ENCODE data around the gene NDUFV1.

NDUFV1 gene

DNA sequence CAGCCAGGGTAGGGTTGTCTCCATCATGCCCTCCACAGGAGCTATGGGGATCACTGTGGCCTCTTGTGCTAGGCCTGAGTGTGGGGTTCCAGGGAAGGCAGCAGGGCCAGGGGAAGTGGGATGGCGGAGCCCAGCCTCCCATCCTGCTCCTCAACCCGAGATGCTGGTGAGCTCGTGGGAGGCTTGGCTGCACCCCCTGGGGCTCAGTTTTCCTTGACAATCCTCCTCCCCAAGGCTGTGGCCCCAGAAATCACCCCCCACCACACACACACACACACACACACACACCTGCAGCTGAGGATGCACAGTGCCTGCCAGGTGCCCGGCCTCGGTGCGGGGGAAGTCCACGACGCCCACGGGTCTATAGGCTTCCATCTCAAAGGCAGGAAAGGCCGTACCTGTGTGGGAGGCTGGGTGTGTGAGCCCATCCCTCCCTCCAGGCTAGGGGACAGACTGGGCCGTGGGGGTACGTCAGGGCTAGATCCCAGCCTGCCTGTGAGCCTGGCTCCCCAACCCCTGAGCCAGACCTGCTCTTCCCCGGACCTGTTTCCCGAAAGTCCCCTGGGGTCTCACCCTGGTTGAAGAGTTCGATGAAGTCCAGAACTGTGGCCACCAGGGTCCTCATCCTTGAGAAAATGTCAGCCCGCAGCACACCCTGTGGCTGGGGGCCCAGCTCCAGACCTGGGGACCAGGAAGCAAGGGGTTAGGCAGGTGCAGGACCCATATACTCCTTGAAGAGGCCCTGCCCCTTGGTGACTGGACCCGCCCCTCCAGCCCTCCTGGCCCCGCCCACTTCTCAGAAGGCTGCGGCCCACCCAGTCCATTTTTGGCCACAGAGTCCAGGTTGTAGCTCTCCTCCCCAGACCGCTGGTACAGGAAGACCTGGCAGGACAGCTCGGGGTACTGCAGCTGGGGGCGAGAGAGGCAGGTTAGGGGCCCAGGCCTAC lies 38.0 kb downstream of the NDUFV1 start:
- Histone ChIP-seq H3K4me3 (no peak overlapping the region), H3K27ac (no peak overlapping the region), H3K9ac (ENCODE audit: insufficient read length) (no peak overlapping the region), H3K9me3 (ENCODE audit: low read depth, low read length) (no peaks in the 10 kb centered on the region), H3K36me3 (ENCODE audit: insufficient read depth, low read length) (no peaks in the 10 kb centered on the region)
- TF ChIP-seq EZH2 (IDR thresholded peaks at IDR 0.05) (no peak), POLR2AphosphoS5 (IDR thresholded peaks at IDR 0.05; ENCODE audit: borderline replicate concordance, low read depth, low read length) (no peak), FOXP2 (optimal IDR thresholded peaks at IDR 0.05; ENCODE audit: control extremely low read depth, extremely low read length, insufficient read depth) (no peak)
- DNase-seq (ENCODE audit: low read depth, low spot score), result no peak

DNA sequence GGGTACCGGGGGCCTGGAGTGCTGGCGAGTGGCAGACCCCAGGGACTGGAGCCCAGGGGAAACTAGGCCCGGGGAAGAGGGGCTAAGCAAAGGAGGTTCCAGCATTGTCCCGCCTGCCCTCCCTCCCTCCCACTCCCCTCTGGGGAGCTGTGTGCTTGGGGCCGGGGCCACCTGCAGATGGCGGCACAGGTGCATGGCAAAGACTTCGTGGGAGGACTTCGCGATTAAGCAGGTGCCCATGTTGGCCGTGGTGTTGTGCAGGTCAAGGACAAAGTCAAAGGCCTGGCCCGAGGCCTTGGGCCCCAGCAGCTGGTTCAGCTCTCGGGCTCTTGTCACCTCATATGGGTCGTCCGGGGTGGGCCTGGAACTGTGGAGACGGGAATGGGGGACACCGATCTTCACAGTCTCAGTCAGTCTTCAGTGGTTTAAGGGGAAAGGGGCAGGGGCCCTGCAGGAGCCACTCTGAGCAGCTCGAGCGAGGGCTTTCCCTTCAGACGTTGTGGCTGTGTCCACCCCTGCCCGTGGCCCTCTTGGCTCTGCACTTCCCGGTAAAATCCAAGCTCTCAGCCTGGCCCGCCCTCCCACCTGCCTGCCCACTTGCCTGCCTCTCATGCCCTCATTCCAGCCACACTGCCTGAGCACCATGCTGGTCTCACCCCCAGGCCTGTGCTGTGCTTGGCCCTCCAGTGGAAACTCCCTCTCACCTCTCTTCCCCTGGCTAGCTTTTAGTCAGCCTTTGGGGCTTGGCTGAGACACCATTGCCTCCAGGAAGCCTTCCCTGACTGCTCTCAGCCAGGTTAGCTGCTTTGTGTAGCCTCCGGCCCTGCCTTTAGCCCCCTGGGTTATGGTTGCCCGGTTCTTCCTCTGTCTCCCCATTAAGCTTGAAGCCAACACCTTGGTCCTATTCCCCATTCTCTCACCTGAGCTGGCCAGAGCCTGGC lies 39.1 kb downstream of the NDUFV1 start:
- Histone ChIP-seq H3K27ac (no peak overlapping the region), H3K9me3 (ENCODE audit: low read depth, low read length) (no peaks in the 10 kb centered on the region), H3K4me3 (no peak overlapping the region), H3K9ac (ENCODE audit: insufficient read length) (no peak overlapping the region), H3K36me3 (ENCODE audit: insufficient read depth, low read length) (no peaks in the 10 kb centered on the region)
- no peak for TF ChIP-seq EZH2 (IDR thresholded peaks at IDR 0.05)
- no peak for TF ChIP-seq FOXP2 (optimal IDR thresholded peaks at IDR 0.05; ENCODE audit: control extremely low read depth, extremely low read length, insufficient read depth)
- no peak for TF ChIP-seq POLR2AphosphoS5 (IDR thresholded peaks at IDR 0.05; ENCODE audit: borderline replicate concordance, low read depth, low read length)
- DNase-seq (ENCODE audit: low read depth, low spot score), result no peak

DNA sequence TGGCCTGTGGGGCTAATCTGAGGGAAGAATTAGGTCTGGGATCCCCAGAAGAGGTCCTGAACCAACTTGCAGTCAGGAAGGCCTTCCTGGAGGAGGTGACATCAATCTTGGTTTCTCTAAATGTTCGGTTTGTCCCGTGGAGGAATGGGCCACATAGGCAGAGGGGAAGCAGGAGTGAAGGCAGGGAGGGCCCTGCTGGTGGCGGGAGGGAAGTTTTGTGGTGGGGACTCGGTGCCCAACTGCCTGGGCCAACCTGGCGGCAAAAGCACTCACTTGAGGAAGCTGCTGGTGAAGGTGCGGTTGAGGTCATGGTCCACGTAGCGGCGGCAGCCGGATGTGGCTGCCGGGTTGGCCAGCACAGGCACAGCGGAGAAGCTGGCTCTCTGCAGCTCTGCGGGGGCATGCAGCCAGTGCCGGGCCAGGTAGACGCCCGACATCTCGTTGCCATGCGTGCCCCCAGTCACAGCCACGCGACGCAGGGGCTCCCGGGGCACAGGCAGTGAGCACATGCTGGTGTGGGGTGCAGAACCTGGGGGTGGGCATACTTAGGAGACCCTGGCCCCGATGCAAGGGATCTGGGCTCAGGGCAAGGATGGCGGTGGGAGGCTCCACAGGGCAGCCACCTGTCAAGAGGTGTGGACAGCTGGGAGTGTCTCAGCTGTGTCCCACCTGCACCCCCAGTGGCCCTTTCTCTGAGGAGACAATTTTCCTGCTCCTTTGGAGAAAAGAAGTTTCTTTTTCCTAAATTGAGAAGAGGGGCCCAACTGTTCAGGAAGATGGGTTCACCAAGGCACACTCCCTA lies 40.0 kb downstream of the NDUFV1 start:
- Histone ChIP-seq H3K9ac (ENCODE audit: insufficient read length) (no peak overlapping the region), H3K27ac (no peak overlapping the region), H3K36me3 (ENCODE audit: insufficient read depth, low read length) (no peaks in the 10 kb centered on the region), H3K4me3 (no peak overlapping the region), H3K9me3 (ENCODE audit: low read depth, low read length) (no peaks in the 10 kb centered on the region)
- no peak for DNase-seq (ENCODE audit: low read depth, low spot score)
- TF ChIP-seq POLR2AphosphoS5 (IDR thresholded peaks at IDR 0.05; ENCODE audit: borderline replicate concordance, low read depth, low read length), result no peak
- no peak for TF ChIP-seq EZH2 (IDR thresholded peaks at IDR 0.05)
- TF ChIP-seq FOXP2 (optimal IDR thresholded peaks at IDR 0.05; ENCODE audit: control extremely low read depth, extremely low read length, insufficient read depth), result no peak

DNA sequence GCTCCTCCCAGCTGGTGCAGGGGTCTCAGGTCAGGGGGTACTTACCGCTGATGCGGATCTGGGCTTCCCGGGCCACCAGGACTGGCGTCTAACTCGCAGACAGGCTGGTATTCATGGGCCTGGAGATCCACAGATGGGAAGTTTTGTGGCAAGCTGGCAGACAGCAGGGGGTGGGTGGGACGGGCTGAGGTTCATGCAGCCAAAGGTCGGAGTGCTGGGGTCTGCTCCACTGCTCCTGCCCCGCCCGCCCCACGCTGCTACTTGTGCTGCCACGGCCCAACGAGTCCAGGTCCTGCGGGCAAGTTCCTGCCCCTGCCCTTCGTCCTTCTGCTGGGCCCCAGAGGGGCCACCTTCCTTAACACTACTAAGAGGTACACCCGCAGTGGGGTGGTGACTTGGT lies 40.7 kb downstream of the NDUFV1 start:
- Histone ChIP-seq H3K4me3 (no peak overlapping the region), H3K27ac (no peak overlapping the region), H3K9ac (ENCODE audit: insufficient read length) (no peak overlapping the region), H3K9me3 (ENCODE audit: low read depth, low read length) (no peaks in the 10 kb centered on the region), H3K36me3 (ENCODE audit: insufficient read depth, low read length) (no peaks in the 10 kb centered on the region)
- no peak for DNase-seq (ENCODE audit: low read depth, low spot score)
- TF ChIP-seq POLR2AphosphoS5 (IDR thresholded peaks at IDR 0.05; ENCODE audit: borderline replicate concordance, low read depth, low read length), result no peak
- no peak for TF ChIP-seq FOXP2 (optimal IDR thresholded peaks at IDR 0.05; ENCODE audit: control extremely low read depth, extremely low read length, insufficient read depth)
- no peak for TF ChIP-seq EZH2 (IDR thresholded peaks at IDR 0.05)

DNA sequence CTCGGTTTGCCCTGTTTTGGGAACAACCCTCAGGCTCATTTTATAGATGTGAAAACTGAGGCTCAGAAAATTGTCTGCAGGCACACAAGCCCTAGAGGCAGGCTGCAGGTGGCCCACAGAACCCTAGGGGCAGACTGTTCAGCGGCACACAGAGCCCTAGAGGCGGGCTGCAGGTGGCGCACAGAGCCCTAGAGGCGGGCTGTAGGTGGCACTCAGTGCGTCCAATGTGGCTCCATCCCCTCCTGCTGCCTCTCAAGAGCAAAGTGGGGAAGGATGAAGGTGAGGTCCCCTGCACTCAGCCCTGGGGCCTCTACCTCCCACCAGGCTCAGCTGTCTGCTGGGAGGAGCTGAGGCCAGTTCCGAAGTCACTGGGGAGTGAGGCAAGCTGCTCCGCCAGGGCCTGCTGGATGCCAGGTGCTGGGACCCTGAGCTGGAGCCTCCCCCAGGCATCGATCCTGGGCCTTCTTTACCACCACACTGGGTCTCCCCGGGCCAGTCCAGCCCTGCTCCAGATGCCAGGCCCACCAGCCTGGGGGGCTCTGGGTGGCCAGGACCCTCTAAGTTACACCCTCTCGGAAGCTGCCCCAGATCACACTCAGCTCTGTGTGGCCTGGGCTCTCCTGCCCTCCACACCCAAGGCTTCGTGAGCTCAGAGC lies 41.5 kb downstream of the NDUFV1 start:
- Histone ChIP-seq H3K4me3 (no peak overlapping the region), H3K9me3 (ENCODE audit: low read depth, low read length) (no peaks in the 10 kb centered on the region), H3K9ac (ENCODE audit: insufficient read length) (no peak overlapping the region), H3K36me3 (ENCODE audit: insufficient read depth, low read length) (no peaks in the 10 kb centered on the region), H3K27ac (no peak overlapping the region)
- TF ChIP-seq EZH2 (IDR thresholded peaks at IDR 0.05) (no peak), POLR2AphosphoS5 (IDR thresholded peaks at IDR 0.05; ENCODE audit: borderline replicate concordance, low read depth, low read length) (no peak), FOXP2 (optimal IDR thresholded peaks at IDR 0.05; ENCODE audit: control extremely low read depth, extremely low read length, insufficient read depth) (no peak)
- no peak for DNase-seq (ENCODE audit: low read depth, low spot score)

DNA sequence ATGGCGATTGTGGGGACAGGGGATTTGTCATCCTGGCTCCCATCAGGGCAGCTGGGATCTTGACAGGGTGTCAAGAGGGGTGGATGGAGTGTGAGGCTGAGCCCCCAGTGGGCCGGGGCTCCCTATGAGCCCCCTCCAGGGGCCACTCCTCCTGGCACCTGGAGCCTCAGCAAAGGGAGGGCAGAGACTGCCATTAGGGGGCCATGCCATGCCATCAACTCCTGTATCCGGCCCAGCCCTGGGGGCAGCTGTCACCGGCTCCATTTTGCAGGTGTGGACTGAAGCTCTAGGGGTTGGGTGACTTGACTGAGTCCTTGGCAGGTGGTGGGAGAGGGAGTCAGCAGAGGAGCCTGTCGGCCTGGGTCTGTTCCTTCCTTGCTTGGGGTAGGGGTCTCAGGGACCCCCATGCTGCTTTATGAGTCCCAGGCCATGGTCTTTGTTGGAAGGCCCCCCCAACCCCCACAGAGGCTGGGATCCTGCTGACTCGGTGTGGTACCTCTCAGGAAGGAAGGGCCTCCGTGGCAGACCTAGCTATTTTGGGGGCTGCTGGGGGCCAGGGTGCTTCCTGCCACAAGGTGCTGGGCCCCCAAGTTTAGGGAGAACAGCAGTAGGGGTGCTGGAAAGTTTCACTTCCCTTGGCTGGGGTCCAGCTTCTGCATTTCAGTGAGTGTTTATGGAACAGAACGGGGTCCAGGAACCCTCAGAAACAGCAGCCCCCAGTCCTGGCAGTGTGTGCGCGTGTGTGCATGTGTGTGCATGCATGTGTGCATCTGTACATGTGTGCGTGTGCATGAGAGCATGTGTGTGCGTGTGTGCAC lies 42.3 kb downstream of the NDUFV1 start:
- Histone ChIP-seq H3K9me3 (ENCODE audit: low read depth, low read length) (no peaks in the 10 kb centered on the region), H3K27ac (no peak overlapping the region), H3K36me3 (ENCODE audit: insufficient read depth, low read length) (no peaks in the 10 kb centered on the region), H3K9ac (ENCODE audit: insufficient read length) (no peak overlapping the region), H3K4me3 (no peak overlapping the region)
- TF ChIP-seq FOXP2 (optimal IDR thresholded peaks at IDR 0.05; ENCODE audit: control extremely low read depth, extremely low read length, insufficient read depth), result no peak
- TF ChIP-seq EZH2 (IDR thresholded peaks at IDR 0.05), result no peak
- TF ChIP-seq POLR2AphosphoS5 (IDR thresholded peaks at IDR 0.05; ENCODE audit: borderline replicate concordance, low read depth, low read length), result no peak
- DNase-seq (ENCODE audit: low read depth, low spot score), result no peak
